Measurements from ENCODE around the gene C10orf143.

C10orf143 gene

GRCh38 chr10:130061760-130062159 is 48.9 kb downstream of the C10orf143 start:
- no peak overlapping the region for H3K4me3 ChIP-seq (ENCODE audit: control insufficient read depth, low read depth, low read length)
- TF ChIP-seq CTCF (conservative IDR thresholded peaks at IDR 0.05; ENCODE audit: control insufficient read depth, insufficient read depth, low read depth, low read length): no peak

GRCh38 chr10:130054021-130054420 is 56.6 kb downstream of the C10orf143 start:
- DNase-seq (ENCODE audit: low read depth): no peak
- TF ChIP-seq CTCF (conservative IDR thresholded peaks at IDR 0.05; ENCODE audit: control insufficient read depth, insufficient read depth, low read depth, low read length): no peak
- no peak overlapping the region for H3K4me3 ChIP-seq (ENCODE audit: control insufficient read depth, low read depth, low read length)

More at GRCh38 chr10:130061760-130062159, 48.9 kb downstream of the C10orf143 start:
- DNase-seq (ENCODE audit: low read depth): no peak

GRCh38 chr10:130053561-130053960 is 57.1 kb downstream of the C10orf143 start:
- no peak overlapping the region for H3K4me3 ChIP-seq (ENCODE audit: control insufficient read depth, low read depth, low read length)
- peak; percentile 38 for DNase-seq (ENCODE audit: low read depth)
- no peak for TF ChIP-seq CTCF (conservative IDR thresholded peaks at IDR 0.05; ENCODE audit: control insufficient read depth, insufficient read depth, low read depth, low read length)

GRCh38 chr10:130052193-130052592 is 58.4 kb downstream of the C10orf143 start:
- DNase-seq (ENCODE audit: low read depth): no peak
- TF ChIP-seq CTCF (conservative IDR thresholded peaks at IDR 0.05; ENCODE audit: control insufficient read depth, insufficient read depth, low read depth, low read length): no peak
- no peak overlapping the region for H3K4me3 ChIP-seq (ENCODE audit: control insufficient read depth, low read depth, low read length)

- no peak overlapping the region for H3K4me3 ChIP-seq (ENCODE audit: control insufficient read depth, low read depth, low read length)
- no peak for DNase-seq (ENCODE audit: low read depth)
Measured at GRCh38 chr10:130050721-130051120, 59.9 kb downstream of the C10orf143 start.

GRCh38 chr10:130049987-130050386 is 60.6 kb downstream of the C10orf143 start:
- DNase-seq (ENCODE audit: low read depth): no peak
- no peak overlapping the region for H3K4me3 ChIP-seq (ENCODE audit: control insufficient read depth, low read depth, low read length)
- TF ChIP-seq CTCF (conservative IDR thresholded peaks at IDR 0.05; ENCODE audit: control insufficient read depth, insufficient read depth, low read depth, low read length): no peak

More at GRCh38 chr10:130050721-130051120, 59.9 kb downstream of the C10orf143 start:
- no peak for TF ChIP-seq CTCF (conservative IDR thresholded peaks at IDR 0.05; ENCODE audit: control insufficient read depth, insufficient read depth, low read depth, low read length)

GRCh38 chr10:130049244-130049643 is 61.4 kb downstream of the C10orf143 start:
- TF ChIP-seq CTCF (conservative IDR thresholded peaks at IDR 0.05; ENCODE audit: control insufficient read depth, insufficient read depth, low read depth, low read length): no peak
- no peak overlapping the region for H3K4me3 ChIP-seq (ENCODE audit: control insufficient read depth, low read depth, low read length)
- no peak for DNase-seq (ENCODE audit: low read depth)
